ENCODE measurements around the gene MRPL1.

DNA sequence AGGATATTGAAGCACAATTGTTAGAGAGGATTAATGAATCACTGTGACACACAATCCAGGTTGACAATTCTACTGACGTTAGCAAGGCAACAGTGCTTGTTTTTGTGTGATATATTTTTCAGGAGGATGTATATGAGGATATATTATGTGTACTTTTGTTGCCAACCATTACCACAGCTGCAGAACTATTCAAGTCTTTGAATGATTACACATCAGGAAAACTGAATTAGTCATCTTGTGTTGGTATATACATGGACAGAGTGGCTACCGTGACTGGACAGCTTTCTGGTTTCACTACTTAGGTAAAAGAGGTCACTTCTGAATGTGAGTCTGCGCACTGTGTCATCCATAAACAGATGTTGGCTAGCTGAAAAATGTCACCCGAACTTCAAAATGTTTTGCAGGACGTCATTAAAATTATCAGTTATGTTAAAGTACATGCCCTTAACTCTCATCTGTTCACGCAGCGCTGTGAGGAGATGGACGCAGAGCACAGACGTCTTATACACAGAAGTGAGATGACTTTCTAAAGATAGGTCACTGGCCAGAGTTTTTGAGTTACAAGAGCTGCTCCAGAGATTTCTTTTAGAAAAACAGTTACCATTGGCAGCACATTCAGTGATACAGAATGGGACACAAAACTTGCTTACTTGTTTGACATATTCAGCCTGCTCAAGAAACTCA, 69.0 kb downstream of the MRPL1 start:
- TF ChIP-seq, protein P1, sequence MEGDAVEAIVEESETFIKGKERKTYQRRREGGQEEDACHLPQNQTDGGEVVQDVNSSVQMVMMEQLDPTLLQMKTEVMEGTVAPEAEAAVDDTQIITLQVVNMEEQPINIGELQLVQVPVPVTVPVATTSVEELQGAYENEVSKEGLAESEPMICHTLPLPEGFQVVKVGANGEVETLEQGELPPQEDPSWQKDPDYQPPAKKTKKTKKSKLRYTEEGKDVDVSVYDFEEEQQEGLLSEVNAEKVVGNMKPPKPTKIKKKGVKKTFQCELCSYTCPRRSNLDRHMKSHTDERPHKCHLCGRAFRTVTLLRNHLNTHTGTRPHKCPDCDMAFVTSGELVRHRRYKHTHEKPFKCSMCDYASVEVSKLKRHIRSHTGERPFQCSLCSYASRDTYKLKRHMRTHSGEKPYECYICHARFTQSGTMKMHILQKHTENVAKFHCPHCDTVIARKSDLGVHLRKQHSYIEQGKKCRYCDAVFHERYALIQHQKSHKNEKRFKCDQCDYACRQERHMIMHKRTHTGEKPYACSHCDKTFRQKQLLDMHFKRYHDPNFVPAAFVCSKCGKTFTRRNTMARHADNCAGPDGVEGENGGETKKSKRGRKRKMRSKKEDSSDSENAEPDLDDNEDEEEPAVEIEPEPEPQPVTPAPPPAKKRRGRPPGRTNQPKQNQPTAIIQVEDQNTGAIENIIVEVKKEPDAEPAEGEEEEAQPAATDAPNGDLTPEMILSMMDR (IDR thresholded peaks at IDR 0.05; ENCODE audit: extremely low read depth in 1 of 2, insufficient read depth in 1 of 2, low read depth in 1 of 2, low read length in 2 of 2): no peak
- no peak for TF ChIP-seq POLR2A (IDR thresholded peaks at IDR 0.05; ENCODE audit: low read depth, low read length)
- TF ChIP-seq, protein P2, sequence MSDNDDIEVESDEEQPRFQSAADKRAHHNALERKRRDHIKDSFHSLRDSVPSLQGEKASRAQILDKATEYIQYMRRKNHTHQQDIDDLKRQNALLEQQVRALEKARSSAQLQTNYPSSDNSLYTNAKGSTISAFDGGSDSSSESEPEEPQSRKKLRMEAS (IDR thresholded peaks at IDR 0.05; ENCODE audit: insufficient read depth, insufficient read length): no peak
- TF ChIP-seq EZH2 (IDR thresholded peaks at IDR 0.05; ENCODE audit: borderline replicate concordance, low read depth, low read length, severe bottlenecking): no peak
- peak; percentile 35 for TF ChIP-seq POLR2AphosphoS5 (IDR thresholded peaks at IDR 0.05; ENCODE audit: insufficient read depth, low read depth, low read length)

Measured in endothelial cell of umbilical vein (primary cell).